NCI-H446 (cell line): ENCODE results near the gene SPTA1.

Experiments
- DNase-seq, 2 experiments: peaks; one replicate each; lab custom pipeline; 2025; lab: John Stamatoyannopoulos, UW

The SPTA1 gene

DNA sequence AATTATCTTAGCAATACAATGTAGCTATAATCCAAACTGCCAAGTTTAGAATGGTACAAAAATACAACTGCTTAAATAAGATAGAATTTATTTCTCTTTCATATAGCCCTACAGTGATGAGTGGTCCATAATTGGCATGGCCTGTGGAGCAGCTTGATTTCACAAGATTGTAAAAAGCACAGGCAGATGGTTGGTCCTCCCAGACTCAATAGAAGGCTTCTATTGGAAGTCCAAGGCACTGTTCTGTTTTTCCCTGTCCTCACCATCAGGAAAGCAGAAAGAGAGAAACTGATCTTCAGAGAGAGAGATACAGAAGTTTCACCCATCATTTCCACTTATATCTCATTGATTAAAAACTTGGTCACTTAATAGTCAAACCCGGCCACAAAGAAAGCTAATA is 114.3 kb downstream of the SPTA1 start:
- no peak for DNase-seq

DNA sequence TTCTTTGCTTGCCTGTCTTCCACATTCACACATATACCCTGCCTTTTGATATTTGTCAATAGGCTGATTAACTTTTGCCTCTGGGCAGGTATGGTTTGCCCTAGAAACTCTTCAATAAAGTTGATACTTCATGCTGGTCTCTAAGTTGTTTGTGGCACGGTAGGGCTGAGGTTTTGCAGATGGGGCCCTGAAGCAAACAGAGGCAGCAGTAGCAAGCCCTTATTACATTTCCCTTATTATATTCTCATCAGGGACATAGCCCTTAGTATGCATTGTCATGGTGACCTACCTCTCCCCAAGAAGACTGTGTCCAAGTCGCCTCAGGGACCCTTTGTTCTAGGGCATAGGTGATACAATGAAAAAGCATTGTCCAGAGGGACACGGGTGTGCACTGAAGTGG is 116.0 kb downstream of the SPTA1 start, which contains the start of gene OR6P1:
TSS of gene OR6P1 (minus strand) at position 101 of the 400 bp plus-strand sequence. CDS start 6,976 bp downstream, outside the sequence.
- DNase-seq, result no peak

DNA sequence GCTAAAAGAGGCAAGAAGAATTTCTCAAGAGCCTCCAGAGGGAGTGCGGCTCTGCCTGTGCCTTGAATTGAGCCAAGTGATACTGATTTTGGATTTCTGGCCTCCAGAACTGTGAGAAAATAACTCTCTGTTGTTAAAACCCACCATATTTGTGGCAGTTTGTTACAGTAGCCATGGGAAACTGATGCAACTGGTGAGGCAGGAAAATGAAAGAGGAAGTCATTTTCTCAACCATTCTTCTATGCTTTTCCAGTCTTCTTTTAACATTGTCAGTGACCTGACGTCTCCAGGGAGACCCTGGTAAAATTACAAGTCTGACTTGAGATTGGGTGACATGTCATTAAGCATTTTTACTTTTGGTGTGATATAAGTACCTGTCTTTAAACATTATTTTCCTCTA is 121.9 kb downstream of the SPTA1 start:
- DNase-seq, result no peak

DNA sequence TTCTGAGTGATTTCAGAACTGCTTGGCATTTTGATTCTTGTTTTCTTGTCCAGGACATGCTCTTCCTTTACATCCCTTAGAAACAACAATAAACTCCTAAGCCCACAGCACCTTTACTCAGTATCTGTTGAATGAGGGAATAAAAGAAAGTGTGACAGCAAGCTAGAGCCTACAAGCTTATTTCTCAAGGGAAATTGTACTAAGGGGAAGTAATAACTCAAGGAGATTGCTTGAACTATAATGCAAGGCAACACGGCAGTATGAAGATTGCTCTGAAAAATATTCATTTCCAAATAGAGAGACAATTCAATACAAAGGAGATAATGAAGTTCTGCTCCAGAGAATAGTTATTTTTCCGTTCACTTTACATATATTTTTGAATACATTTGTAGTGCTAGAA is 122.7 kb downstream of the SPTA1 start:
- no peak for DNase-seq
